Liver (tissue), 9 donors: ENCODE measurements around the gene CACHD1. TPM values are rescaled to one million over a fixed set of nuclear protein-coding genes. Genes with fewer than 3 reads are reported as not detected.

ENCODE experiments used
- DNase-seq: peaks from one replicate; pipeline ENCODE4 v3.0.0-alpha.2; 2017; ENCODE audit warnings: low spot score
- H3K27ac ChIP-seq, 2 donors: one replicate each; pipeline ENCODE4 v1.7.0; 2013; ENCODE audit warnings: inconsistent platforms in 2 of 2, low read length in 2 of 2, control low read depth in 1 of 2, low read depth in 1 of 2, mild to moderate bottlenecking in 1 of 2
- H3K27me3 ChIP-seq, 4 donors: one replicate each; pipeline versions ENCODE4 v1.6.1 to v1.7.0; 2013; ENCODE audit warnings: low read length in 3 of 4, inconsistent platforms in 1 of 4, mild to moderate bottlenecking in 1 of 4, moderate library complexity in 1 of 4; ENCODE audit not compliant: control insufficient read depth in 4 of 4, insufficient read depth in 4 of 4
- H3K36me3 ChIP-seq, 4 donors: one replicate each; pipeline versions ENCODE4 v1.6.1 to v1.7.0; 2013; ENCODE audit warnings: low read length in 3 of 4, mild to moderate bottlenecking in 3 of 4, low read depth in 1 of 4, moderate library complexity in 1 of 4; ENCODE audit not compliant: control insufficient read depth in 4 of 4, insufficient read depth in 3 of 4
- H3K4me1 ChIP-seq, 4 donors: one replicate each; pipeline versions ENCODE4 v1.6.1 to v1.7.0; 2013; ENCODE audit warnings: low read length in 3 of 4, mild to moderate bottlenecking in 3 of 4, moderate library complexity in 1 of 4; ENCODE audit not compliant: control insufficient read depth in 4 of 4, insufficient read depth in 4 of 4
- H3K4me3 ChIP-seq, 3 donors: one replicate each; pipeline versions ENCODE4 v1.6.1 to v1.7.0; 2013; ENCODE audit warnings: low read length in 3 of 3, control low read depth in 1 of 3, low read depth in 1 of 3, mild to moderate bottlenecking in 1 of 3
- H3K9ac ChIP-seq, 2 donors: one replicate each; pipeline ENCODE4 v1.7.0; 2013; ENCODE audit warnings: low read length in 2 of 2, mild to moderate bottlenecking in 2 of 2, moderate library complexity in 2 of 2, control low read depth in 1 of 2, low read depth in 1 of 2
- H3K9me3 ChIP-seq, 4 donors: one replicate each; pipeline versions ENCODE4 v1.6.1 to v1.7.0; 2013; ENCODE audit warnings: low read length in 3 of 4; ENCODE audit not compliant: control insufficient read depth in 4 of 4
- ATF3 ChIP-seq: IDR thresholded peaks from 2 replicates; pipeline ENCODE4 v1.6.1; 2016; ENCODE audit warnings: antibody characterized with exemption
- CTCF ChIP-seq: fragments of 150-350 bp; IDR thresholded peaks from 2 replicates; pipeline ENCODE4 v1.5.1; 2017; ENCODE audit warnings: improper control_type of control experiment, low read depth, low read length; ENCODE audit not compliant: missing input control
- EGR1 ChIP-seq, 2 donors: IDR thresholded peaks; 2 replicates each; pipeline ENCODE4 v1.6.1; 2016 to 2018; ENCODE audit warnings: antibody characterized with exemption in 2 of 2, low read depth in 2 of 2
- FOXA1 ChIP-seq: IDR thresholded peaks from 2 replicates; pipeline ENCODE4 v1.6.1; 2016; ENCODE audit warnings: antibody characterized with exemption
- GABPA ChIP-seq, 2 donors: IDR thresholded peaks in 1 of 2; conservative IDR thresholded peaks in 1 of 2; 2 replicates each; pipeline ENCODE4 v1.6.1; 2016; ENCODE audit warnings: antibody characterized with exemption in 2 of 2, mild to moderate bottlenecking in 1 of 2, moderate library complexity in 1 of 2
- HNF4G ChIP-seq: IDR thresholded peaks from 2 replicates; pipeline ENCODE4 v1.6.1; 2016; ENCODE audit warnings: antibody characterized with exemption
- MAX ChIP-seq: IDR thresholded peaks from 2 replicates; pipeline ENCODE4 v1.6.1; 2016; ENCODE audit warnings: antibody characterized with exemption
- RAD21 ChIP-seq, 2 donors: IDR thresholded peaks; 2 replicates each; pipeline ENCODE4 v1.6.1; 2016; ENCODE audit warnings: antibody characterized with exemption in 2 of 2, mild to moderate bottlenecking in 2 of 2
- REST ChIP-seq: IDR thresholded peaks from 2 replicates; pipeline ENCODE4 v1.6.1; 2016; ENCODE audit warnings: antibody characterized with exemption, mild to moderate bottlenecking
- RXRA ChIP-seq, 2 donors: IDR thresholded peaks; 2 replicates each; pipeline ENCODE4 v1.6.1; 2017 to 2018; ENCODE audit warnings: antibody characterized with exemption in 2 of 2, mild to moderate bottlenecking in 1 of 2
- SP1 ChIP-seq: IDR thresholded peaks from 2 replicates; pipeline ENCODE4 v1.6.1; 2018; ENCODE audit warnings: antibody characterized with exemption, mild to moderate bottlenecking
- TAF1 ChIP-seq: conservative IDR thresholded peaks from 2 replicates; pipeline ENCODE4 v1.6.1; 2016; ENCODE audit warnings: antibody characterized with exemption, mild to moderate bottlenecking
- YY1 ChIP-seq: IDR thresholded peaks from 2 replicates; pipeline ENCODE4 v1.6.1; 2016; ENCODE audit warnings: antibody characterized with exemption, mild to moderate bottlenecking
- ZBTB33 ChIP-seq: IDR thresholded peaks from 2 replicates; pipeline ENCODE4 v1.6.1; 2016; ENCODE audit warnings: antibody characterized with exemption
- WGBS: extraction: QIAGEN DNeasy Blood & Tissue Kit; methylation state at CpG from one replicate; pipeline ENCODE4 v1.1.7; 2013; 5-methylcytosine and 5-hydroxymethylcytosine counted together
- polyA plus RNA-seq, 2 donors: library from polyadenylated mRNA; stranded (reverse) in 1 of 2; unstranded in 1 of 2; fragments of 200-250 nt in 1 of 2; fragments of >200 nt in 1 of 2; fragmentation: Nextera tagmentation in 1 of 2; extraction: Ambion mirVana in 1 of 2; gene quantifications; one replicate each; pipeline versions ENCODE4 v1.2.1 to v1.2.3, GENCODE V29; 2013 to 2015
- total RNA-seq, 2 donors: library from RNA; depleted of rRNA; stranded (reverse); fragments of >200 nt; gene quantifications; one replicate each; pipeline ENCODE4 v1.2.3, GENCODE V29; 2014
- donor health status: healthy.
- donor health status: healthy.
- donor health status: healthy.
- donor health status: healthy.
- donor health status: healthy.

Gene CACHD1
- total and polyA plus RNA-seq, 4 donors = 0.68 to 4.2 (median 2.3) TPM

- H3K27ac ChIP-seq = no peak overlapping the region
- no peak for DNase-seq
- no peak for TF ChIP-seq CTCF
- H3K9me3 ChIP-seq = no peaks in the 10 kb centered on the region
- no peak overlapping the region for H3K9ac ChIP-seq
- H3K36me3 ChIP-seq = no peaks in the 10 kb centered on the region
- H3K4me3 ChIP-seq = no peak overlapping the region
- no peaks in the 10 kb centered on the region for H3K27me3 ChIP-seq
- 87% methylated on average over 3 of the region's 3 CpGs for WGBS
- H3K4me1 ChIP-seq = peaks cover 0 to 5% (median under 1%) of the 10 kb centered on the region in 4 donors
Measured at GRCh38 chr1:64484651-64485050, 14.7 kb downstream of the CACHD1 start.

- no peak overlapping the region for H3K9ac ChIP-seq
- H3K27ac ChIP-seq = no peak overlapping the region
- no peak overlapping the region for H3K4me3 ChIP-seq
- no peaks in the 10 kb centered on the region for H3K36me3 ChIP-seq
- no peaks in the 10 kb centered on the region for H3K4me1 ChIP-seq
- DNase-seq = no peak
- WGBS = 83% methylated on average over 7 of the region's 7 CpGs
- no peaks in the 10 kb centered on the region for H3K9me3 ChIP-seq
- H3K27me3 ChIP-seq = no peaks in the 10 kb centered on the region
- TF ChIP-seq TAF1 = no peak
- TF ChIP-seq RAD21 (IDR thresholded peaks at IDR 0.05) = no peak
- TF ChIP-seq GABPA (IDR thresholded peaks at IDR 0.05 in 1 of 2, conservative IDR thresholded peaks at IDR 0.05 in 1 of 2) = no peak
- TF ChIP-seq SP1 = no peak
- TF ChIP-seq FOXA1 = no peak
Measured at GRCh38 chr1:64486193-64486592, 16.3 kb downstream of the CACHD1 start.

GRCh38 chr1:64487061-64487460 is 17.1 kb downstream of the CACHD1 start:
- Histone ChIP-seq H3K27me3 (no peaks in the 10 kb centered on the region), H3K4me3 (no peak overlapping the region), H3K36me3 (no peaks in the 10 kb centered on the region), H3K9me3 (no peaks in the 10 kb centered on the region), H3K9ac (no peak overlapping the region), H3K27ac (no peak overlapping the region), H3K4me1 (no peaks in the 10 kb centered on the region)
- 98% methylated on average over 1 of the region's 1 CpG for WGBS
- DNase-seq = no peak
- TF ChIP-seq EGR1 (IDR thresholded peaks at IDR 0.05; ENCODE audit: low read depth in 2 of 2) (no peak), MAX (no peak), YY1 (no peak), CTCF (no peak), SP1 (no peak), RAD21 (IDR thresholded peaks at IDR 0.05) (peak; percentile 64 to 73)

GRCh38 chr1:64488862-64489261 is 18.9 kb downstream of the CACHD1 start:
- H3K4me1 ChIP-seq = no peaks in the 10 kb centered on the region
- H3K9ac ChIP-seq = no peak overlapping the region
- DNase-seq = no peak
- no peak overlapping the region for H3K4me3 ChIP-seq
- H3K27me3 ChIP-seq = no peaks in the 10 kb centered on the region
- no peaks in the 10 kb centered on the region for H3K9me3 ChIP-seq
- H3K27ac ChIP-seq = no peak overlapping the region
- H3K36me3 ChIP-seq = no peaks in the 10 kb centered on the region
- 90% methylated on average over 2 of the region's 2 CpGs for WGBS
- TF ChIP-seq EGR1 (IDR thresholded peaks at IDR 0.05; ENCODE audit: low read depth in 2 of 2) (no peak), REST (no peak), RAD21 (IDR thresholded peaks at IDR 0.05) (no peak), ATF3 (no peak), HNF4G (no peak), ZBTB33 (no peak), RXRA (IDR thresholded peaks at IDR 0.05) (no peak)
